Lower leg skin (tissue), 4 donors: ENCODE measurements around the gene TRPT1. TPM values are rescaled to one million over a fixed set of nuclear protein-coding genes. Genes with fewer than 3 reads are reported as not detected.
A peak's percentile ranks its signal among the peaks of the same experiment; 100 is the strongest.

ENCODE experiments used
- DNase-seq, 2 donors: peaks; one replicate each; pipeline ENCODE4 v3.0.0-alpha.2; 2019; ENCODE audit warnings: low spot score in 2 of 2
- H3K4me3 ChIP-seq: fragments of 200-600 bp; sonication (generic); 2 replicates; pipeline ENCODE4 v1.5.1; 2017; ENCODE audit warnings: mild to moderate bottlenecking, low read depth; ENCODE audit not compliant: poor library complexity, severe bottlenecking
- POLR2A ChIP-seq, 2 donors: fragments of 450-650 bp; IDR thresholded peaks; one replicate each; pipeline ENCODE4 v1.6.1; 2016 to 2017; ENCODE audit warnings: antibody characterized with exemption in 2 of 2, mild to moderate bottlenecking in 1 of 2, moderate library complexity in 1 of 2
- WGBS, 2 donors: methylation state at CpG; one replicate each; pipeline ENCODE4 v1.1.5; 2018; 5-methylcytosine and 5-hydroxymethylcytosine counted together
- intact Hi-C: fragments of 100-400 bp; cut with DNase I; formaldehyde crosslinking; loops from one replicate; pipeline ENCODE4 v1.15.0; 2023; ENCODE audit warnings: low total_unique reads
- total RNA-seq, 4 donors: library from RNA; depleted of rRNA; stranded (reverse); fragments of >200 nt; gene quantifications; one replicate each; pipeline ENCODE4 v1.1.0, GENCODE V29; 2016
- TF ChIP-seq, protein P1 (sequence below), 3 donors: fragments of 450-650 bp; IDR thresholded peaks; one replicate each; pipeline ENCODE4 v1.5.1; 2016; ENCODE audit warnings: antibody characterized with exemption in 3 of 3, mild to moderate bottlenecking in 3 of 3, moderate library complexity in 2 of 3

Gene TRPT1
- total RNA-seq, 4 donors from 2014 or later = 36.9 to 66.6 (median 44.1) TPM

DNA sequence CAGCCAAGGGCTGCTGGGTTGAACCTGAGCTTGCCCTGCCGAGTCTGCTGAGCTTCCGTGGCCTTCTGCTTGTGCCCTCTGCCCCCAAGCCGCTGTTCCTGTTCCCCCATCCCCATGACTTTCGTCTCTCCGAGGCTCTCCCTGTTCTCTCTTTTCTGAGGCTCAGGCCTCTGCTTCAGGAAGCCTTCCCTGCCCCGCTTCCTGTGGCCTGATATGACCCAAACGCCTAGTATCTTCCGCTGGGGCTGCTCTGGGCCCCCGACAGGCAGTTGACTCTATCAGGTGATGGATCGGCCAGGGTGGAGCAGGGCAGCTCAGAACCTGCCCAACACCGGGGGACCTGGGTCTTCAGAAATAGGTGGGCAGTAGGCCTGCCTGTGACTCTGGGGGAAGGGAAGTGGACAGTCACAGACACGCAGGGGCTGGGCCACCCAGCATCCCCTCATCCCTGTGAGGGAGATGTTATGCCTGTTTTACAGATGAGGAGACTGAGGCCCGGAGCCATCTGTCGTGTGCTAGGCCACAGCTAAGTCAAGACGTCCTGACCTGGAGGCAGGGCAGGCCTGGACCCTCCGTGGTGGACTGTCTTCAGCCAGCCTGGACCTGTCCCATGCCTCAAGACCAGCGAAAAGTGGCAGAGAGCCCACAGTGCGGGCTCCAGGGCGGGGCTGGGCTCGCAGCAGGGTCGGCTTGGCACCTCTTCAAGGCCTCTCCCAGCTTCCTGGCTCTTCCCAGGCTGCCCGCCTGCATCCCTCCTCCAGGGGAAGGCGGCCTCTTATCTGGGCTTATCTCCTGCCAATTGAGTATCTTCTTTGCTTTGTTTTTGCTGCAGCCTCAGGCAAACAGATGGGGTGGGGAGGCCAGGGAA, 42.3 kb upstream of the TRPT1 start:
- 22 to 29% methylated on average over 14 to 23 of the region's 23 CpGs for WGBS, 2 donors
- no peak overlapping the region for H3K4me3 ChIP-seq
- TF ChIP-seq, protein P1, sequence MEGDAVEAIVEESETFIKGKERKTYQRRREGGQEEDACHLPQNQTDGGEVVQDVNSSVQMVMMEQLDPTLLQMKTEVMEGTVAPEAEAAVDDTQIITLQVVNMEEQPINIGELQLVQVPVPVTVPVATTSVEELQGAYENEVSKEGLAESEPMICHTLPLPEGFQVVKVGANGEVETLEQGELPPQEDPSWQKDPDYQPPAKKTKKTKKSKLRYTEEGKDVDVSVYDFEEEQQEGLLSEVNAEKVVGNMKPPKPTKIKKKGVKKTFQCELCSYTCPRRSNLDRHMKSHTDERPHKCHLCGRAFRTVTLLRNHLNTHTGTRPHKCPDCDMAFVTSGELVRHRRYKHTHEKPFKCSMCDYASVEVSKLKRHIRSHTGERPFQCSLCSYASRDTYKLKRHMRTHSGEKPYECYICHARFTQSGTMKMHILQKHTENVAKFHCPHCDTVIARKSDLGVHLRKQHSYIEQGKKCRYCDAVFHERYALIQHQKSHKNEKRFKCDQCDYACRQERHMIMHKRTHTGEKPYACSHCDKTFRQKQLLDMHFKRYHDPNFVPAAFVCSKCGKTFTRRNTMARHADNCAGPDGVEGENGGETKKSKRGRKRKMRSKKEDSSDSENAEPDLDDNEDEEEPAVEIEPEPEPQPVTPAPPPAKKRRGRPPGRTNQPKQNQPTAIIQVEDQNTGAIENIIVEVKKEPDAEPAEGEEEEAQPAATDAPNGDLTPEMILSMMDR (IDR thresholded peaks at IDR 0.05) = no peak
- no peak for TF ChIP-seq POLR2A (IDR thresholded peaks at IDR 0.05)
- peak; percentile 56 to 90 for DNase-seq
- intact Hi-C loops = no loop called here

DNA sequence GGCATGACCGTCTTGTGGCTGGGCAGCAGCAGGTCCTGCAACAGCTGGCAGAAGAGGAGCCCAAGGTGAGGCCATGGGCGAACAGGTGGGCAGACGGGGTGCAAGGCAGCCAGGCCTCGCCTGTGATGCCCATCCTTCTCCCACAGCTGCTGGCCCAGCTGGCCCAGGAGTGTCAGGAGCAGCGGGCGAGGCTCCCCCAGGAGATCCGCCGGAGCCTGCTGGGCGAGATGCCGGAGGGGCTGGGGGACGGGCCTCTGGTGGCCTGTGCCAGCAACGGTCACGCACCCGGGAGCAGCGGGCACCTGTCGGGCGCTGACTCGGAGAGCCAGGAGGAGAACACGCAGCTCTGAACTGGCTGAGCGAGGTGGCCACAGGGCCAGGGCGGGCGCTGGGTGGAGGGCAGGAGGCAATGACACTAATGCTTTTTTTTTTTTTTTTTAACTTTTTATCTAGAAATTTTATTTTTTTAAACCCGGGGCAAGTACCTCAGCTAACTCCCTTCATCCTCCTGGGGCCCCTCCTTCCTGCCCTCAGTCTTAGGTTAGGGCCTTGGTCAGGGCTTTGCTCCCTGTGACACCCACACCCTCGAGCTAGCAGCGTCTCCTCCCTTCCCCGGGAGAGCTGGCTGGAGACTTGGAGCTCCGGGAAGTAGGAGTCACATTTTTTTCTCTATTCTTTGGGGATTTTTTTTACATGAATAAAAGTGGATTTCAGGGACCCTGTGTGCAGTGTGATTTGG, 41.4 kb upstream of the TRPT1 start:
- TF ChIP-seq, protein P1 (IDR thresholded peaks at IDR 0.05) = no peak
- no peak for TF ChIP-seq POLR2A (IDR thresholded peaks at IDR 0.05)
- intact Hi-C loops = no loop called here
- H3K4me3 ChIP-seq = no peak overlapping the region
- no peak for DNase-seq
- 42 to 55% methylated on average over 16 to 27 of the region's 27 CpGs for WGBS, 2 donors

DNA sequence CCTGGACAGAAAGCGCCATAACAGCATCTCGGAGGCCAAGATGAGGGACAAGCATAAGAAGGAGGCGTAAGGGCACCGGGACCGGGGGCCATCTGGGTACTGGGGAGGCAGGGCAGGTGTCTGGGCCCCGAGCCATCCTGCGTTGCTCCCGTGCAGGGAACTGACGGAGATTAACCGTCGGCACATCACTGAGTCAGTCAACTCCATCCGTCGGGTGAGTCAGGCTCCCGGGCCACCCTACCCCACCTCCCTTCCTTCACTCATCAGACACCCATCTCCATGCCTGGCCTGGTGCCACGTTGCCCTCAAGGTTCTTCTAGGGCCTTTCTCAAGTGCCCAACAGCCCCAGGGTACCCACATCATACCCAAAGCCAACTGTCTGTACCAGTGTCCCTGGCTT, 40.4 kb upstream of the TRPT1 start:
- no peak overlapping the region for H3K4me3 ChIP-seq
- 86 to 88% methylated on average over 15 of the region's 15 CpGs for WGBS, 2 donors
- TF ChIP-seq, protein P1 (IDR thresholded peaks at IDR 0.05) = no peak
- no peak for TF ChIP-seq POLR2A (IDR thresholded peaks at IDR 0.05)
- intact Hi-C loops = no loop called here
- DNase-seq = no peak

DNA sequence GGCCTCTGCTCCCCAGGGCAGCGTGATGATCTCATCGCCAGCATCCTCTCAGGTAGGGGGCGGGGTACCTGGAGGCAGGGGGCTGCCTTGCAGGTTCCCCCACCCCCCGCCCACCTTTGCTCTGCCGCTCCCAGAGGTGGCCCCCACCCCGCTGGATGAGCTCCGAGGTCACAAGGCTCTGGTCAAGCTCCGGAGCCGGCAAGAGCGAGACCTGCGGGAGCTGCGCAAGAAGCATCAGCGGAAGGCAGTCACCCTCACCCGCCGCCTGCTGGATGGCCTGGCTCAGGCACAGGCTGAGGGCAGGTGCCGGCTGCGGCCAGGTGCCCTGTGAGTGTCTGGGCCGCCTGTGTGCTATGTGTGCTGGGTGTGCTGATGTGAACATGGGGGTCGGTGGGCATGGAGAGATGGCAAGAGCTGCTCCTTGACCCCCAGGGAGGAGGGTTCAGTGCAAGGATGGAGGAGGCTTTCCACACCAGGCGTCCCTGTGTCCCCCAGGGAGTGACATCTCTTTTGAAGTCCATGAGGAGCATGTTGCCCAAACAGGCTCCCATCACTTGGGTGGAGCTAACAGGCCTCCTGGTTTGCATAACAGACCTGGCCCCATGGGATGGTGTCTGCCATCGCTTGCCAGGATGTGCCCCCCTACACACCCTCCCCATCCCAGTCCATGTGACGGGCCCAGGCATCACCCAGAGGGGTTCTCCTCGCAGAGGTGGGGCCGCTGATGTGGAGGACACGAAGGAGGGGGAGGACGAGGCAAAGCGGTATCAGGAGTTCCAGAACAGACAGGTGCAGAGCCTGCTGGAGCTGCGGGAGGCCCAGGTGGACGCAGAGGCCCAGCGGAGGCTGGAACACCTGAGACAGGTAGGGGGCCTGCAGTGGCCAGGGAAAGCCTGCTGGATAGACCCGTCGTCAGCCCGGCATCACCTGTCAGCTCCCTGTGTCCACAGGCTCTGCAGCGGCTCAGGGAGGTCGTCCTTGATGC, 39.5 kb upstream of the TRPT1 start:
- intact Hi-C loops = no loop called here
- DNase-seq = no peak
- WGBS, 2 donors = 94 to 96% methylated on average over 30 to 34 of the region's 35 CpGs
- TF ChIP-seq, protein P1 (IDR thresholded peaks at IDR 0.05) = no peak
- no peak for TF ChIP-seq POLR2A (IDR thresholded peaks at IDR 0.05)
- H3K4me3 ChIP-seq = no peak overlapping the region

DNA sequence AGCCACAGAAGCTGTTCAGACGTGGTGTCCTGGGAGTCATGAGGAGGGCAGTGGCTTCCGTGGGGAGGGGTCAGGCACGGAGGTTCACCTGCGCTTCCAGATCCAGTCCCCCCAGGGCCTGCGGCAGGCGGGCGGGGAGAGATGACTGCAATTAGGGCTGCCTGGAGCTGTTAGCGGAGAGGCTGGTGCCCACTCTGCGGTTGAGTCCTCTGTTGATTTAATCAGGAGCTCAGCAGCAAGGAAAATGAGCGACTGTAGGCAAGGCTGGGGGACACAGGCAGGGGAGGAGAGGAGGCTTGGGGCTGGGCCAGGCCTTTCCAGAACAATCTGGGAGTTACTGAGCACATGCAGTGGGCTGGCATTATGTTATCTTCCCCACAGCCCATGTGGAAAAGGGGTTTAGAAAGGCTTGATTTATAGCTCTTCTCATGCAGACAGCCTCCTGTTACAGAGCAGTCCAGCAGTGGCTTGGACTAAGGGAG, 38.4 kb upstream of the TRPT1 start:
- no peak overlapping the region for H3K4me3 ChIP-seq
- 75 to 84% methylated on average over 10 of the region's 10 CpGs for WGBS, 2 donors
- no peak for TF ChIP-seq POLR2A (IDR thresholded peaks at IDR 0.05)
- TF ChIP-seq, protein P1 (IDR thresholded peaks at IDR 0.05) = no peak
- intact Hi-C loops = no loop called here
- no peak for DNase-seq
